HG03342 (cell line): ENCODE data around the gene SF3B5.
"Not testable (repeated sequence)": the region's sequence is repeated elsewhere in the genome, so short reads cannot be mapped to it uniquely, and the experiment has no call there.

ENCODE experiments used
- ATAC-seq: cut with Tn5 transposase; IDR thresholded peaks from one replicate; pipeline ENCODE4 v1.9.1; 2021; ENCODE audit warnings: mild to moderate bottlenecking, moderate library complexity; ENCODE audit not compliant: unreplicated experiment

Gene SF3B5

DNA sequence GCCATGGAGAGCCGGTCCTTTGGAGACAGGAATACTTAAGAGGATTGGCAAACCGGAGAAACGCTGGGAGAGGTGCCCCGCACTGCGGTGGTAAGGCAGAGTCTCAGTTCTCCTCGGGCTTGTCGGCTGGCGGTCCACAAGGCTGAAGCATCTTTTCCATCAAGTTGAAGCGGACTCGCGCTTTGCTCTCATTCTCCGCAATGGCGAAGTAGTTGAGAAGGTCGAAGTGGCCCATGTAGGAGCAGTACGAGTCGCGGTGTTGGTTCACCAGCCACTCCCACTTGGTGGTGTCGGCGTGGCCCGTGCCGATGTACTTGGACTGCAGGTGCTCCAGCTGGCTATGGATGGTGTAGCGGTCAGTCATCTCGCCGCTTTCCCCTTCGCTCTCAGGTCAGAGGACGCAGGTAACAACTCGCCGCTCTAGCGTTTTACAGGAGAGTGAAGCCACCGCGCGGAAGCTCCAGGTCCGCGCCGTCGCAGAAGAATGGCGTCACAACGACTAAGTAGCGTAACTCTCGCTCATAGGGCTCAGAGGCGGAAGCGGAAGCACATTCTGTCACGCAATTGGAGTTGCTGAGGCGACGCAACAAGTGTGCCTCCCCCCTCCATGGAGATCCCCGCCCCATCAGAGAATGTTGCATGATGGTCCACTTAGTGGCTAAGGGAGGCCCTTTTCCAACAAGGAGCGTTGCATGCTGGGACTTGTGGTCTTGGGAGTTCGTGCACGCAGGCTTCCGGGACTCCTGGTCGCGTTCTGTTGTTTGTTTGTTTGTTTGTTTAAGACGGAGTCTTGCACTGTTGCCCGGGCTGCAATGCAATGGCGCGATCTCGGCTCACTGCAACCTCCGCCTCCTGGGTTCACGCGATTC is at the start of gene SF3B5:
Gene SF3B5, minus strand, starts transcription at position 440 of the 869 bp plus-strand sequence. Its CDS starts 76 bp downstream, at position 364.
- peak; percentile 93 for ATAC-seq

DNA sequence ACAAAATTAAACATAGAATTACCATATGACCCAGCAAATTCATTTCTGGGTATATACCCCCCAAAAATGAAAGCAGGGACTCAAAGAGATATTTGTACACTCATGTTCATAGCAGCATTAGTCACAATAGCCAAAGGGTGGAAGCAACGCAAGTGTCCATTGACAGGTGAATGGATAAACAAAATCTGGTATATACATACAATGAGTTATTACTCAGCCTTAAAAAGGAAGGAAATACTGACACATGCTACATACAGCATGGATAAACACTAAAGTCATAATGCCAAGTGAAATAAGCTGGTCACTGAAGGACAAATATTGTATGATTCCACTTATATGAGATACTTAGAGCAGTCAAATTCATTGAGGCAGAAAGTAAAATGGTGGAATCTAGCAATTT is 49.6 kb upstream of the SF3B5 start:
- no peak for ATAC-seq

GRCh38 chr6:144143878-144144277 is 48.5 kb upstream of the SF3B5 start:
- ATAC-seq: no peak

GRCh38 chr6:144143106-144143505 is 47.7 kb upstream of the SF3B5 start:
- no peak for ATAC-seq

- ATAC-seq: no peak
These were observed 46.1 kb upstream of the SF3B5 start for GRCh38 chr6:144141470-144141869.

GRCh38 chr6:144140867-144141266 is 45.5 kb upstream of the SF3B5 start:
- ATAC-seq: peak; percentile 87

DNA sequence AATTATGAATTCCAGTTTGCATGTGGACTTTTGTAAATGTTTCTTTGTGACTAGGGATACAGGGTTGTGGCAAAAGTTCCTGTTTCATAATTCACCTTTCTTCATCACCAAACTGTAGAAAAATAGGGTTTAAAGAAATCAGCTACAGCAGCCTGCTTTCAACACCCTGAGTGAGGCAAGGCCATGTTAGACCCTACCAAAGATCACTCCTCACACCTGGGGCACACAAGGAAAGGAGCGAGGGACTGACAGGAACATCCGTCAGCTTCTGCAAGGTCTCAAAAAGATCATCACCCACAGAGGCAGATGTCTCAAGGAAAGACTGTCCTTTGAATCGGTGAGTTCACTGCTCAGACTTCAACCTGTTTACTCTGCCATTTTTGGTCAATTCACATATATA is 44.4 kb upstream of the SF3B5 start:
- ATAC-seq: no peak

DNA sequence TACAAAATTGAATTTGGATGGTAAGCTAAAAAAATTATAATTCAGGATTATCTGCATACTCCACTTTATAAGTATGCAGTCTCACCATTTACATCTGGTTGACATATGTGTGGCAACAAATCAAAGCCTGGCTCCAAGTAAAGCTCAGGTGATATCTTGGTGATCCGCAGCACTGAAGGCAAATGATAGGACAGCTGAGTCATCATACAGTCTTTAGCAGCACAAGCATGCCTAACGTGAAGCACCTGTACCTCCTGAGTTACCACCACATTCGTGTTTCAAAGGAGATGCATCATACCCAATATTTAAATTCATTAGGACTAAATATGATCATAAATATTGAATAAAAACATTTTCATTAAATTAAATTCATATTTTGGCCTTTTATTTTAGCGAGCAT is 43.2 kb upstream of the SF3B5 start:
- ATAC-seq: no peak

- ATAC-seq: no peak
These were observed 39.4 kb upstream of the SF3B5 start for GRCh38 chr6:144134737-144135136.

DNA sequence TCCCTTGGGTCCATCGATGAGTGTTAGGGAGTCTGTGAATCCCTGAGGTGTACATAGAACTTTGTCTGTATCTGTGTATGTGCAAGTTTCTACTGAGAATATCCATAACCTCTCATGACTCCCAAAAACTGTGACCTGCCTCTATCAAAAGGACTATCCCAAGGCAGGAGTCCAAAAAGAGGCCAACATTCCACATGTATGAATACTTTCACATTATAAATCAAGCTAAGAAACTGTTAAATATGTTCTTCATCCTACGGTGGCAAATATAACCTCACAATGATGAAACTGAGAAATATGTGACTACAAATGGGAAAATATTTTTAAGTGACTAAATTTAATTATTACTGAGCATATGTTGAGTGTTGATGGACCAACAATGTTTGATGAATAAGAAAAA is 38.8 kb upstream of the SF3B5 start:
- ATAC-seq: no peak

GRCh38 chr6:144133225-144133821 is 38.0 kb upstream of the SF3B5 start:
- no peak for ATAC-seq

- ATAC-seq: not testable (repeated sequence)
These were observed 36.9 kb upstream of the SF3B5 start for GRCh38 chr6:144132167-144132690.

DNA sequence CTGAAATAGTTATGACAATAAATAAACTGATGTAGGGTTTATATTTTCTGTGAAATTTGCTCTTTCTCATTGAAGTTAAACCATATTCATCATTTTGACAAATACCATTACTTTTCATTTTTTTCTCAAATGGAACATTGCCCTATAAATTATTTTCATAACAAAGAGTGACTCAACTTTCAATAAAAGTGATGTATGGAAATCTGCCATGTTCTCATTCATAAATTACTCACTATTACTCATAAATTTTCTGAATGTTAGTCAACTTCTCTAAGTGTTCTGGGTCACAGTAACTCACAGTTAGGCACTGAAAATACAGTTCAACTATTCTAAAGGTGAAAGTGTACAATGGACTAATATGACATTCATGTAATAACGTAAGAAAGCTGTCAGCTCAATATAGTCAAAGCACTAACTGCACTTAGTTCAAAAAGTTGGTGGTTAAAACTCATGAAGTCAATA is 35.9 kb upstream of the SF3B5 start:
- ATAC-seq: no peak

DNA sequence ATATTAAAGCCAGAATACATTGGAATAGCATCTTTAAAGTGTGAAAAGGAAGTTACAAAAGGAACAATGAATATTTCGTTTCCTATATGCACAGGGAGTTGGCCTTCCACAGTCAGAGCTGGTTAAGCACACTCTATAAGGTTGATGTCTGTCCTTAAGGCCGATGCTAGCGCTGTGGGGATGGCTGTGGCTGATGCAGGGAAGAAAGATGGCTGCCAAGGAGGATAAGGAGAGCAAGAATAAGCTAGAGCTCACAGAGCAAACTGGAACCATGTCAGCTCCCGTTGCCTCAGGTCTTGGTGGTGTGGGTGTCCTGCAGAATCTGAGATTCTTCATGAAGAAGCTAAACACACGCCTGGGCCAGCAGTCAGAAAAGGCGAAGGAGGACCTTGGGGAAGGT is 34.1 kb upstream of the SF3B5 start:
- no peak for ATAC-seq

DNA sequence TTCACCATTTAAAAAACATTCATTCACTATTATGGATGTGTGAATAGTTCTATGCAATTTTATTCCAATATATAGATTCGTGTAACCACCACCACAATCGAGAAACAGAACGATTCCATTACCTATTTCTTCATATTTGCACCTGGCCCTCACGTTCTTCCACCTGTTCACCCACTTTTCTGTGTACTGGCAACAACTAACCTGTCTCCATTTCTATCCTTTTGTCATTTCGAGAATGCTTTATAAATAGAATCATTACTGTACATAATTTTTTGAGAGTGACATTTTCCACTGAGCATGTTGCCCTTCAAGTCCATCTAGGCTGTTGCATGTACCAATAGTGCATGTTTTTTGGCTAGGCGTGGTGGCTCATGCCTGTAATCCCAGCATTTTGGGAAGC is 31.7 kb upstream of the SF3B5 start:
- no peak for ATAC-seq

- ATAC-seq: no peak
These were observed 28.5 kb upstream of the SF3B5 start for GRCh38 chr6:144123836-144124235.

DNA sequence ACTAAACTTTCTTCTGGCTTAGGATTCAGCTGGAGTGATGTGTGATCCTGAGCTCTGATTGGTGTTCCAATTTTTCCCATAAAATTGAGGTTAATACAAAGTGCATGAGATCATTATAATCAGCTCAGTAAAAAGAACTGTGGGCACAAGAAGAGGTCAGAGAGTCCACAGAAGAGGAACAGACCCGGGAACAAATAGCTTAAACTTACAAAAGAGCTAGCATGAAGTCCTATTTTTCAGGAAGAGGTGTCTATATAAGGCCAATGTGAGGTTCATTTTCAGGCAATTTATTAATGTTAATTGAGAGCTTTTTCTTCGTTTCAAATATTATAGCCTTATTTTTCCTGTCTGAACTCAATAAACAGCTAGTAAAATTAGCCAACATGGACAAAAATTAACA is 28.0 kb upstream of the SF3B5 start:
- ATAC-seq: no peak

DNA sequence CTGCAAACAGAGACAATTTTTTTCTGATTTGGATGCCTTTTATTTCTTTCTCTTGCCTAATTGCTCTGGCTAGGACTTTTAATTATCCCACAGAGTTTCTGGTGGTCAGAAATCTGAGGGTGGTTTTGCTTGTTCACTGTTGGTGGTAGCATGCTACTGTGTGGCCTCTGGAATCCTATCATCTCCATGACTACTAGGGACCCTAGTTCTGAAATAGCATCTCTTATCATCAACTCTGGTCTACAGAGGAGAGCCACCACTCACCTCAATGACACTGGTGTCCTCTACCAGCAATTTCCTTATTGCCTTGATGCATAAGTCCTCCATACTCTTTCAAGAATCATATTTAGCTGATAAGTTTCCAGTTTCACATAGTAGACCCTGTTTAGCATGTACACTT is 27.5 kb upstream of the SF3B5 start:
- ATAC-seq: no peak

DNA sequence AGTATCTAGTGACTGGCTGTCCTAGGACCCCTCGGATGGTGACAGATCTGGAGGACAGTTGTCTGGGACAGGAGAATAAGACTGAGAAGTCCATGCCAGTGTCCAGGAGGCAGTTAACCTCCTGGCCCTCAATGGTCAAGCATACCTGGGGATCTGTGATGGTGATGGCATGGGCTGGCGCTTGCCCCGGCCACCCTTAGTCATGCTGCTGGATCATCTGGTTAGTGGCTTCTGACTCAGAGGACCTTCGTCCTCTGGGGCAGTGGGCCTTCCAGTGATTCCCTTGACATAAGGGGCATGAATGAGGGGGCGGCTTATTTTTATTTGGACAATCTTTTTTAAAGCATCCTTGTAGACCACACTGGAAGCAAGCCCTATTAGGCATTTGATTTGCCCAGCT is 24.0 kb upstream of the SF3B5 start:
- no peak for ATAC-seq

GRCh38 chr6:144115219-144115618 is 19.8 kb upstream of the SF3B5 start:
- no peak for ATAC-seq

DNA sequence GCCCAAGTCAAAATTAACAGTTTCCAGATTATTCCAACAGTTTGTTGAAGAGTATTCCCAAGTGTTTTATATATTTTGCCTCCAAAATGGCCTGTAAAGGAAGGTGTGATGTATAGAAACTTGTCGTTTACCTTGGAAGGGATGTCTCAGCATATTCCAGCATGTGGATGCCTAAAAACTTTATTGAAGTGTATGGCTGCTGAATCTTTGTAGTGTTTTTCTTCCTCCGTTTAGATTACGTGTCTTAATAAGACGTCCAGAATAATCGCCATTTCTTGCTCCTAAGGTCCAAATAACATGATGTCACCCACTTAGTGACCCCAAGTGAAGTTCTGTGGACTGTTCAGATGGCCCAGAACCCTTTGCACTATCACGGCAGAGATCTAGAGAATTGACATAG is 18.0 kb upstream of the SF3B5 start:
- ATAC-seq: no peak

DNA sequence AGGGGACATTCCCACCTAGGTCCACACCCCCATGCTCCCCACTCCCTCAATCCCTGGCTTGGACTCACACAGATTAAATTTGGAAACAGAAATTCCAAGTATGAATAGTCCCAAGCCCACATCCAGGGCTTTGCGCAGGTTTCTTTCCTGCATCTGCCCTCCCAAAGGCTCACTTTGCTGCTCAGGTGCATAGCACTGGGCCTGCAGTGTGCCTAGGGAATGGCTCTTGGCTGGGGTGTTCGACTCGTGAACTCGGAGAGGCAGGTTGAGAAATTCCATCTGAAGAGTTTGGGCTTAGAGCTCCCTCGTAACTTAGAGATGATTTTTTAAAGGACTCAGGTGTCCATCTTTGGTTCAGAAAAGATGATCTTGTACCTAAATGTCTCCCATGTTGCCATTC is 14.8 kb upstream of the SF3B5 start:
- no peak for ATAC-seq
